HG03139 (cell line): ENCODE measurements around the gene TMOD1.
A peak's percentile ranks its signal among the peaks of the same experiment; 100 is the strongest.

Source experiments
- ATAC-seq: cut with Tn5 transposase; IDR thresholded peaks from one replicate; pipeline ENCODE4 v1.9.1; 2021; ENCODE audit not compliant: unreplicated experiment

The TMOD1 gene

DNA sequence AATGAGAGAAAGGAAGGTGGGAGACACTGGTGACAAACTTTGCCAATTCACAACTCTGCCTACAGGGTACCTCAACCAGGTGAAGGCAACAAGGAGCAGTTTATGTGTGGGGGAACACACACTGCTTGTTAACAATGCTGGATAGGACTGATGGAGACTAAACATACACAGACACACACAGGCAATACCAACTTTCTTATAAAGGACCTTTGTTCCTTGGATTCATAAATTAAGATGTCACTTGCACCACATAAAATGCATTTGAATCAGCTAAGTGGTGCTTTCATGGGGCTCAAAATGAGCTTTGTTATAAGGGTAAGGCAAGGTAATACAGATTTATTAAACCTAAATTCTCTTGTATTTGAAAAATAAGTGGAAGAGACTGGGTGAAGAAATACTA lies 127.7 kb downstream of the TMOD1 start:
- ATAC-seq, result no peak

DNA sequence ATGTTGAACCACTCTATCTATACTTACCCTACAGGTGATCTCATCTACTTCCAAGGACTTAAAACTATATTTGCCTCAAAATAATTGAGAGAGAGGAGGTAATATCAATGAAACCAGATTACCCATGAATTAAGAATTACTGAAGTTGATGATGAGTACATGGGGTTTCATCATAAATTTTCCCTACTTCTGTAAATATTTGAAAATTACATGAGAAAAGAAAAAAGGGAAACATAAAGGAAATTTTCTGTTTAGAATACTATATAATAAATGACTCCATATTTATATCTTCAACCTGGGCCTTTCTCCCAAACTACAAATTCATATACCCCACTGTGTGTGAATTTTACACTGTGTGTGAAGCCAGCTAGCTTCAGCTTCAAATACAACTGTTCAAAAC lies 129.1 kb downstream of the TMOD1 start:
- no peak for ATAC-seq

DNA sequence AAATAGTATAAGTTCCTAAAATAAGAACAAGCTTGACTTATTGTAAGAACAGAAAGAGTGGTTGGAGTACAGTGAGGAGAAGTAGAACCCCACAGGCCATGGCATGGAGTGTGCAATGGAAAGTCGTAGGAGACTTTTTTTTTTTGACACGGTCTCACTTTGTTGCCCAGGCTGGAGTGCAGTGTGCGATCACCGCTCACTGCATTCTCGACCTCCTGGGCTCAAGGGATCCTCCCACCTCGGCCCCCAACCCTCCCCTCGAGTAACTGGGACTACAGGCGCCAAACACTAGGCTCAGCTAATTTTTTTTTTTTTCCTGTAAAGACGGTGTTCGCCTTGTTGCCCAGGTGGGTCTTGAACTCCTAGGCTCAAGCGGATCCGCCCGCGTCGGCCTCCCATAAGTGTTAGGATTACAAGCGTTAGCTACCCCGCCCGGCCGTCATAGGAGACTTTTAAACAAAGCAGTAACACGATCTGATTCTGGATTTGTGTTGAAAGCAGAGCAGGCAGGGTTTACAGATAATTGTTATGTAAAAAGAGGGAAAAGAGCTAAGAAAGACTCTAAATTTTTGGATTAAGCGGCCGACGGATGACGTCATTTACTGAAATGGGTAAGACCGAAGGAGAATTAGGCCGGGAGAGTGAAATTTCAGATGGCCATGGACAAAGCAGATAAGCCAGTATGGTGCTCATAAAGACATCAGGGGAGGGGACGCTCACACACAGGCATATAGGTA lies 130.9 kb downstream of the TMOD1 start:
- ATAC-seq, result peak; percentile 11

DNA sequence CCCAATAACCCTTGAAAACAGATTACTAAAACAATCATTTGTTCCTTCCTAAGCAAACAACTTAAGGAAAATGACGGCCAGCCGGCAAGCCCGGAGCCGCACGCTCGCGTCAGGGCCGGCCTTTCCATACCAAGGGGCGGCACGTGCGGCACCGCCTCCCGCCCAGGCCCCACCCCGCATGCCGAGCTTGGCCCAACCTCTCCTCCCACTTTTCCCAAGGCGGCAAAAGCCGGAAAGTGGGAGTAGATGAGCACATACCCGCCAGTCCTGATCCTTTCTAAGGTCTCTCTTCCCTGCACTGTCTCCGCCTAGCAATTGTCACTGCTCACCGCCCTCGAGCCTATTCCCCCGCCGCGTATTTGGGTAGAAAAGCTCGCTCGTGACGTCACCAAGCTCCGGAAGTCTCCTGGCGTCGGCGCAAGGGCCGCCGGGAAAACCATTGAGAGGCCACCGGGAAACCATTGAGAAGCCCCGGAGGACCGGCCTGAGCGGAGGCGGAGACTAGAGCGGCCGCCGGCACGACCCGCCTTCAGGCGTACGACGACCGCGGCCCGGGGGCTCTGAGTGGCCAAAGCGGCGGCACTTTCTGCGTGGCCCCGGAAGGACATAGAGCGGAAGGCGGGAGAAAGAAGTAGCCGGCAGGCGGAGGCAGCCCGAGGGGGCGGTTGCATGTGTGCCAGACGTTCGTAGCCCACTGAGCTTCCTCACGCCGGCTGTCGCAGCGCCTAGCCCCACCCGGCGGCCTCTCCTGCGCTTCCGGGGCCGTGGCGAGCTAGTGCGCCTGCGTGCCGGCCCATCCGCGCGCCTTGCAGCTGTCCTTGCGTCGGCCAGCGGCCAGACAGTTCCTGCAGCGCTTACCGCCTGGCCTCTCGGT lies 131.8 kb downstream of the TMOD1 start, which contains the start of the genes NCBP1 and TSTD2:
Gene NCBP1 (plus strand): TSS at position 837 of the 874 bp plus-strand sequence. CDS start 61 bp downstream, outside the sequence.
Gene TSTD2 (minus strand): TSS at position 384 of the 874 bp plus-strand sequence. CDS start 5,806 bp downstream, outside the sequence.
- peak; percentile 83 for ATAC-seq

DNA sequence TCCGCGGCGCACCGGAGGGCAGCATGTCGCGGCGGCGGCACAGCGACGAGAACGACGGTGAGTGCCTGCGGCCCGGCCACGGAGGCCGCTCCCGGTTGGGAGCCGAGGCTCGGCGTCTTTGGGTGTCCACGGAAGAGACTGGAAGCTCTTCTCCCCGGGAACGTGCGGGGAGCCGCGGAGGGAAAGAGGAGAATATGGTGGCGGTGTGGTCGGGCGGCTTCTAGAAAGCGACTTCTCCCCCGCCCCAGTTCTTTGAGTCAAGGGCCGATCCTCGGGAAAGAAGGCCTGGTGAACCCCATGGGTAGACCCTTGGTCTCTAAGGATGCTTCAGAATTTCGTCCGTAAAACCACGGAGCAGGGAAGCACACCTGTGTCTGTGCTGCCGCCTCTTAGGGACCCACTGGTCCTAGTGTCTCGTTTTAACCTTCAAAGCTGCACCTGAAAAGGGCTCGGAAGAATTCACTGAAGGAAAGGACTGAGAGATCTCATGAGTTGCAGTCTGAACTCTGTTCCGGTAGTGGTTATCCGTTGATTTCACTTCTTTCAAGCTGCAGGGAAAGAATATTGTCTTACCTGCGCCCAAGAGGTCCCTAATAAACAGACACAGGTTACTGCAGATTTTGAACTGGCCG lies 132.5 kb downstream of the TMOD1 start:
- no peak for ATAC-seq

DNA sequence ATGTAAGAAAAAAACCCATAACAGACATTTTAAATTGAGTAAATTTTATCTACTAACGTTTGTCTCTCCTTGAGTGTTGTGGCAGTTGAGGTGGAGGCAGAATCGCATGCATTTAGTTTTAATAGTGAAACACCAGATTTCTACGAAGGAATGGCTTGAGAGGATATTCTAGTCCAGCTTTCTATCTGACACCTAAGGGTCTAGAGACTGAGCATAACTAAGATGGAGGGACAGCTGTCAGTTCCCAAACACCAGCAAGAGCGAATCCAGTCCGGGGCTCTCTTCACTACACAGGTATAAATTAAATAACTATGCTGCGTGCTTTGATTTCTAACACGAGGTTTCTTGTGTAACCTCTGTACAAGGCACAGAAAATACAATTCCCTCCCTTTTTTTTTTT lies 133.6 kb downstream of the TMOD1 start:
- no peak for ATAC-seq

DNA sequence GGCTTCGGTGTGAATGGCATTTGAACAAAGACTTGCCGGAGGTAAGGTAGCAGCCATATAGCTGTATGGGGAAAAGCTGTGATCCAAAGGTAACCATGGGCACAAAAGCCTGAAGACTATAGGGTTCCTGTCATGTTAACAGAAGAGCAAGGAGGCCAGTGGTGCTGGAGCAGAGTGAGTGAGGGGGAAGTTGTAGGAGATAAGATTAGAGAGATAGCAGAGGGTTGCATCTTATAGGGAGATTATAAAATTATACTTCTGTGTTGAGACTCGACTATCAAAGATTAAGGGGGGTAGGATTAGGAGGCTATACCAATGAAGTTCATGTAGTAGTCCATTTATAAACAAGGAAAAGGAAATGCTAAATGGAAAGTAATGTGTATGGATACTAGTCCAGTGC lies 135.4 kb downstream of the TMOD1 start:
- no peak for ATAC-seq

DNA sequence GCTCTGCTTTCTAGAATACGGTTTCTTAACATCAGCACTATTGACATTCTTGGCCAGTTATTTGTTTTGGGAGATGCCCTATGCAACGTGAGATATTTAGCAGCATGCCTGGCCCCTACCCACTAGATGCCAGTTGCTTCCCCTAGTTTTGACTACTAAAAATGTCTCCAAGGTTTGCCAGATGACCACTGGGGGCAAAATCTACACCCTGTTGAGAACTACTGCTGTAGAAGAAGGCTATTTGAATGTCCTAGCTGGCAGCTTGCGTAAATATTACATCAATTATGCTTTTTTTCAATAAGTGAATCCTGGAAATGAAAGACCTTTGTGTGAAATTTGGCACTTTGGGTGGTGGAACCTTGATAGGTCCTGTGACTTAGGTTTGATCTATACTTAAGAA lies 137.2 kb downstream of the TMOD1 start:
- ATAC-seq, result no peak

DNA sequence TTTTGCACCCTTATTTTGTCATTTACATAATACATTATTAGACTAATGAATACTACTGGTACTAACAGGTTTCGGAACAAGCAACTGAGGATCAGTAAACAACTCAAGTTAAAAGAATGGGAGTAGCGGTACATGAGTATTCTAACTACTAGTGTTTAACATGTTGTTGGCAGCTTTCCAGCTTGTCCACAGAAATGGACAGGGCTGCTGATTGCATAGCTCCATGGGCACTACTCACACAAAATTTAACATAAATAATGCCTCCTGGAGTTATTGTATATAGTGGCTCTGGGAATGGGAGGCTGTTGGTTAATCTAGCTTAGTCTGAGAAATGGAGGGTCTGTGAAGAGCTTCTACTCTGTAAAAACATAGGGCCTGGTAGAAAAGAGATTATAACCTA lies 138.9 kb downstream of the TMOD1 start:
- no peak for ATAC-seq

DNA sequence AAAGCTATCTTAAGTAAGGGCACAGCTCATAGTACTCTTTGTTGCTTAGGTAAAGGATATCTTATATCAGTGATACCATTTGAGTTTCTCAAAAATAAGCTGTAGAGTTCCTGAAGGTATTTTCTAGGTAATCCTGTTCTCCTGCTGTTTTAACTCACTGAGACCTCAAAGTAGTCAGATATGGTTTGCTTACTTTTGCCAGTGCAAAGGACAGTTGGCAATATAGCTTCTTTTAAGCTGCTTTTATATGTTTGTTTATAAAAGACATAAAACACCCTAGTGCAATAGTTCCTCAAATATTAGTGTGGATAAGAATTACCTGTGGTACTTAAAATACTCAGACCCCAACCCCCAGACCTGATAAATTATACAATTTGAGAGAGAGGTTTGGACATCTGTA lies 144.3 kb downstream of the TMOD1 start:
- no peak for ATAC-seq

DNA sequence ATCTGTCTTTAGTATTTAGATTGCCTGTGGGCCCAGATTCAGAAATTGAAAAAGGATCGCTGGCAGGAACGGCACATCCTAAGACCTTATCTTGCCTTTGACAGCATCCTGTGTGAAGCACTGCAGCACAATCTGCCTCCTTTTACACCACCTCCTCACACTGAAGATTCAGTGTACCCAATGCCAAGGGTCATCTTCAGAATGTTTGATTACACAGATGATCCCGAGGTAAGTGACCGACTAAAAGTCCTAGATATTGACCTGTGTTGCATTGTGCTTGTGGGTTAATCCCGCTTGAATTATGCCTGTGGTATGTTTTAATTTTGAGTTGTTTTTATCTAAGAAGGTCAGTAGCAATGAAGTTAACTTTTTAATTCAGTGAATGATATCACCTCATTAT lies 146.5 kb downstream of the TMOD1 start:
- no peak for ATAC-seq
